ENCODE results near the gene TBC1D10B.

Gene TBC1D10B

DNA sequence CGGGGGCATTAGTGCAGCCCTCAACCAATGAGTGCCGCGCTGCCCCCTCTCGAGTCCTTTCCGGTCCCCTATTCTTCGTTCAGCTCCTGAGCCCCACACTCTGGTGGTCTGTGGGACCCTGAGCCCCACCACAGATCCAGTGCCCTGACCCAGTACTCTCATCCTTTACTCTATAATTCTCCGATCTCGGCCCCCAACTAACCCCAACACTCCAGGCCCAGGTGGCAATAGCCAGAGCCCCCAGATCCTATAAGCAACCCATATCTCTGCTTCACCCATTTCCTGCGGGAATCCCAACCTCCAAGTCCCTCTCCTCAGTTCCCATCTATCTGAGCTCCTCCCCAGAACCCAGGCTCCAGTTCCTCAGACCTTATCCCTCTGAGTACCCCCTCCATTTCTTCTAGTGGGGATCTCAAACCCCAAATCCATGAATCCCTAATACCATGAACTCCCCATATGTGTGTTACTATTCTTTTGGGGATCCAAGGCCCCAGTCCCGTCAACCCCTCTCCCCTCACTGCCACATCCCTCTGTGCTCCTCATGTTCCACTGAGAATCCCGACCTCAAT is 1.0 kb upstream of the TBC1D10B start:
- Histone ChIP-seq H3K4me1 (ENCODE audit: control insufficient read depth in 1 of 2, insufficient read depth in 1 of 2, low read depth in 1 of 2, low read length in 1 of 2) (peaks cover 34 to 39% of the 10 kb centered on the region in 2 experiments), H3K36me3 (peaks cover 4% of the 10 kb centered on the region), H3K4me3 (ENCODE audit: low read depth in 1 of 2, low read length in 1 of 2) (peak overlapping the region; percentile 63 to 67), H3K9me3 (no peaks in the 10 kb centered on the region), H3K27ac (peak overlapping the region; percentile 89), H3K27me3 (no peaks in the 10 kb centered on the region)
- TF ChIP-seq, protein P1, sequence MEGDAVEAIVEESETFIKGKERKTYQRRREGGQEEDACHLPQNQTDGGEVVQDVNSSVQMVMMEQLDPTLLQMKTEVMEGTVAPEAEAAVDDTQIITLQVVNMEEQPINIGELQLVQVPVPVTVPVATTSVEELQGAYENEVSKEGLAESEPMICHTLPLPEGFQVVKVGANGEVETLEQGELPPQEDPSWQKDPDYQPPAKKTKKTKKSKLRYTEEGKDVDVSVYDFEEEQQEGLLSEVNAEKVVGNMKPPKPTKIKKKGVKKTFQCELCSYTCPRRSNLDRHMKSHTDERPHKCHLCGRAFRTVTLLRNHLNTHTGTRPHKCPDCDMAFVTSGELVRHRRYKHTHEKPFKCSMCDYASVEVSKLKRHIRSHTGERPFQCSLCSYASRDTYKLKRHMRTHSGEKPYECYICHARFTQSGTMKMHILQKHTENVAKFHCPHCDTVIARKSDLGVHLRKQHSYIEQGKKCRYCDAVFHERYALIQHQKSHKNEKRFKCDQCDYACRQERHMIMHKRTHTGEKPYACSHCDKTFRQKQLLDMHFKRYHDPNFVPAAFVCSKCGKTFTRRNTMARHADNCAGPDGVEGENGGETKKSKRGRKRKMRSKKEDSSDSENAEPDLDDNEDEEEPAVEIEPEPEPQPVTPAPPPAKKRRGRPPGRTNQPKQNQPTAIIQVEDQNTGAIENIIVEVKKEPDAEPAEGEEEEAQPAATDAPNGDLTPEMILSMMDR (IDR thresholded peaks at IDR 0.05), result no peak

DNA sequence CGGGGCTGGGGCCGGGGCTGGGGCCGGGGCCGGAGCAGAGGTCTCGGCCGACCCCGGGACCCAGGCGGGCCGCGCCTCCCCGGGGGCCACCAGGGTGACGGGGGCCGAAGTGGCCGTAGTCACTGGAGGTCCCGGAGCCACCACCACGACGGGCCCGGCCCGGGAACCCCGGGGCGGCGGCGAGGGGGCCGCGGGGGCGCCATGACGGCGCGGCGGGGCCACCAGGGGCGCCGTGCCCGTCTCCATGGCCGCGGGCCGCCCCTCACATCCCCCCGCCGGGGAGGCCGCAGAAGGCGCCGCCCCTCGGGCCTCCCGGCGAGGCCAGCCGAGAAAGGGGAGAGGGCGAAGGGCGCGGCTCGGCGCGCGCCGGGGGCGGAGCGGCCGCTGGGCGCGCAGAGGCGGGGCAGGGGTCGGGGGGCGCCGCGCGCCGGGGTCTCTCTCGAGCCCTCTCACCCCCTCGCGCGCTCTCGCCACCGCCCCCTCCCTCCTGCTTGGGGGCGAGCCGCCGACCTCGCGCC is 297 bp downstream of the TBC1D10B start:
- TF ChIP-seq, protein P1 (IDR thresholded peaks at IDR 0.05), result no peak
- Histone ChIP-seq H3K4me3 (ENCODE audit: low read depth in 1 of 2, low read length in 1 of 2) (peak overlapping the region; percentile 81 to 96), H3K36me3 (peaks cover 17% of the 10 kb centered on the region), H3K9me3 (no peaks in the 10 kb centered on the region), H3K27me3 (no peaks in the 10 kb centered on the region), H3K4me1 (ENCODE audit: control insufficient read depth in 1 of 2, insufficient read depth in 1 of 2, low read depth in 1 of 2, low read length in 1 of 2) (peaks cover 34 to 39% of the 10 kb centered on the region in 2 experiments), H3K27ac (peak overlapping the region; percentile 89)

DNA sequence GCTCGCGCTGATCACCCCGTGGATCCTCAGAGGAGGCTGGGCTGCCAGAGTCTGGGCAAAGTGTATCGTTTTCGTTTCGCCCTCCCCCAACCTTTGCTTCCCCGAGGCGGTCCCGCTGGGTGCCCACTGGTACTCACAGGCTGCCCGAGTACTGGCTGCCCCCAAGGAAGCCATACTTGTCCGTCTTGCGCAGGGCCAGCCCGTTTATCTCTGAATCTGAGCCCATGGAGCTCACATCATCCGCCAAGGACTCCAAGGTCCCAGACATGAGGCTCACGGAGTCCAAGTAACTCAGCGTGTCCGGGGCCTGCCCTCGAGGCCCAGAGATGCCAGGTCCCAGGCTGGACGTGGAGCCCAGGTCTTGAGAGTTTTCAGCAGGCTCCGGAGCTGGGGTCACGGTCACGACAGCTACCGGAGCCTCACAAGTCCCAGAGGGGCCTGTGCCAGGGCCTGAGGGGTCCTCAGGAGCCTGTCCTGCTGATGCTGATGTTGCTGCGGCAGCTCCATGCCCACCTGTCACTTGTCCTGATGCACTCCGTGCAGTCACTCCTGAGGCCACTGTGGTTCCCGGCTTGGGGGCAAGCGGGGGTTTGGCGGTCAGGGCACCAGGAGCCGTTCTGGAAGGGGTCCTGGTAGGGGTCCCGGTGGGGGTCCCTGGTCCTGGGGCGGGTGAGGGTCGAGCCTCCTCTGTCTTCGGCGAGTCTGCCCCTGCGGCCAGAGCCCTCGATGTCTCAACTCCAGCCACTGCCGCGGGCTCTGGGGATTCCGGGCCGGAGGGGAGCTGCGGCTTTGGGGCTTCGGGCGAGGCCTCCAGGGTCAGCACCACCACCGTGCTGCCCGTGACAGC is 980 bp downstream of the TBC1D10B start:
- Histone ChIP-seq H3K4me3 (ENCODE audit: low read depth in 1 of 2, low read length in 1 of 2) (peak overlapping the region; percentile 81 to 96), H3K36me3 (peaks cover 24% of the 10 kb centered on the region), H3K9me3 (no peaks in the 10 kb centered on the region), H3K27ac (peak overlapping the region; percentile 89), H3K27me3 (no peaks in the 10 kb centered on the region), H3K4me1 (ENCODE audit: control insufficient read depth in 1 of 2, insufficient read depth in 1 of 2, low read depth in 1 of 2, low read length in 1 of 2) (peaks cover 34 to 39% of the 10 kb centered on the region in 2 experiments)
- TF ChIP-seq, protein P1 (IDR thresholded peaks at IDR 0.05), result no peak

DNA sequence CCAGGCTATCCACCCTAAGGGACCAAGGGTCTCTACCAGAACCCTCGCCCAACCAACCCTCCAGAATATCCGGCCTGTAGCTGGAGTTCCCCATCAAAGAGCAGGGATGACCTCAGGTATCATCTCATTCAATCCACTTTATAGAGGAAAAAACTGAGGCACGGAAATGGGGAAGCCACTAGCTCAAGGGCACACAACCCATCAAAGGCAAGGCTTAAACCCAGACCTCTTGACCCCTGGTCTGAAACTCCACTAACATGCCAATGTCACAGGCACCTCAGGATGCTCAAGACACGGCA is 1.6 kb downstream of the TBC1D10B start:
- Histone ChIP-seq H3K9me3 (no peaks in the 10 kb centered on the region), H3K4me3 (ENCODE audit: low read depth in 1 of 2, low read length in 1 of 2) (peak overlapping the region; percentile 81 to 96), H3K36me3 (peaks cover 30% of the 10 kb centered on the region), H3K27ac (peak overlapping the region; percentile 89), H3K4me1 (ENCODE audit: control insufficient read depth in 1 of 2, insufficient read depth in 1 of 2, low read depth in 1 of 2, low read length in 1 of 2) (peaks cover 34 to 39% of the 10 kb centered on the region in 2 experiments), H3K27me3 (no peaks in the 10 kb centered on the region)
- TF ChIP-seq, protein P1 (IDR thresholded peaks at IDR 0.05), result no peak

DNA sequence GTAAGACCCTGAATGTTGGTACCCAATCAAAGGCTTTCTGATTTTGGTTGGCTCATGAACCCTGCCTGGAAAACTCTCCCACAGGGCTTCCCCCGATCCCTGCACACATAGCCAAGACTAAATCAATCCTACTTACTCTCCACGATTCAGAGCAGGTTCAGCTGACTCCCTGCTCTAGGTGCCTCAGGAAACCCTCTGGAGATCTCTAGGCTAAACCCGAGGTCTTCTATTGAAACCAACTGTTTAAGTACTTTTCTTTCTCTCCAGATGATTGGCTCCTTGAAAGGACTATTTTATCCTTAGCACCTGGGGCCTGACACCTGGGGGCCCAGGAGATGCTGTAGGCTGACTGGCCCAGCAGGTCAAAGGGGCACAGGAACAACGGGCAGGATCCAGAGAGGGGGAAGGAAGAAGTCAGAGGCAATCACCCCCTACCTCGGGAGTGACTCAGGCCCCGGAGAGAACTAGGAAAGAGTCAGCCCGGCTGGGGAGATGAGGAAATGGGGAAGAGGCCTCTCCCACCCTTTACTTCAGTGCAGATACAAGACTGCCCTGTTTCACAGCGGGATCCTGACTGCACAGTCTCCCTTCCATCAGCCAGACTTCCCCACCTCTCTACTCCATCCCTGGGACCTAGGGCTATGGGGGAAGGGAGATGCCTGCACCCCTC is 2.0 kb downstream of the TBC1D10B start:
- TF ChIP-seq, protein P1 (IDR thresholded peaks at IDR 0.05), result no peak
- Histone ChIP-seq H3K4me1 (ENCODE audit: control insufficient read depth in 1 of 2, insufficient read depth in 1 of 2, low read depth in 1 of 2, low read length in 1 of 2) (peaks cover 34 to 39% of the 10 kb centered on the region in 2 experiments), H3K27me3 (no peaks in the 10 kb centered on the region), H3K4me3 (ENCODE audit: low read depth in 1 of 2, low read length in 1 of 2) (peak overlapping the region; percentile 81 to 96), H3K9me3 (no peaks in the 10 kb centered on the region), H3K27ac (peak overlapping the region; percentile 89), H3K36me3 (peaks cover 34% of the 10 kb centered on the region)

Measured in neutrophil (primary cell).